ENCODE data around the gene GRAMD1A.
A peak's percentile ranks its signal among the peaks of the same experiment; 100 is the strongest.

Gene GRAMD1A

GRCh38 chr19:35031072-35031881, 31.2 kb downstream of the GRAMD1A start:
- peak; percentile 24; the same call in 2 of the 3 replicates for ATAC-seq (ENCODE audit: low read depth)
- H3K27ac ChIP-seq (ENCODE audit: poor library complexity, severe bottlenecking) = no peak overlapping the region
- peaks cover 13% of the 10 kb centered on the region for H3K27me3 ChIP-seq (ENCODE audit: insufficient read depth, poor library complexity, severe bottlenecking)
- no peak for DNase-seq (ENCODE audit: low spot score)
- no peaks in the 10 kb centered on the region for H3K4me1 ChIP-seq (ENCODE audit: insufficient read depth, poor library complexity, severe bottlenecking)
- TF ChIP-seq, protein P1, sequence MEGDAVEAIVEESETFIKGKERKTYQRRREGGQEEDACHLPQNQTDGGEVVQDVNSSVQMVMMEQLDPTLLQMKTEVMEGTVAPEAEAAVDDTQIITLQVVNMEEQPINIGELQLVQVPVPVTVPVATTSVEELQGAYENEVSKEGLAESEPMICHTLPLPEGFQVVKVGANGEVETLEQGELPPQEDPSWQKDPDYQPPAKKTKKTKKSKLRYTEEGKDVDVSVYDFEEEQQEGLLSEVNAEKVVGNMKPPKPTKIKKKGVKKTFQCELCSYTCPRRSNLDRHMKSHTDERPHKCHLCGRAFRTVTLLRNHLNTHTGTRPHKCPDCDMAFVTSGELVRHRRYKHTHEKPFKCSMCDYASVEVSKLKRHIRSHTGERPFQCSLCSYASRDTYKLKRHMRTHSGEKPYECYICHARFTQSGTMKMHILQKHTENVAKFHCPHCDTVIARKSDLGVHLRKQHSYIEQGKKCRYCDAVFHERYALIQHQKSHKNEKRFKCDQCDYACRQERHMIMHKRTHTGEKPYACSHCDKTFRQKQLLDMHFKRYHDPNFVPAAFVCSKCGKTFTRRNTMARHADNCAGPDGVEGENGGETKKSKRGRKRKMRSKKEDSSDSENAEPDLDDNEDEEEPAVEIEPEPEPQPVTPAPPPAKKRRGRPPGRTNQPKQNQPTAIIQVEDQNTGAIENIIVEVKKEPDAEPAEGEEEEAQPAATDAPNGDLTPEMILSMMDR (IDR thresholded peaks at IDR 0.05; ENCODE audit: poor library complexity, severe bottlenecking) = no peak
- H3K9me3 ChIP-seq (ENCODE audit: severe bottlenecking) = no peaks in the 10 kb centered on the region
- H3K4me3 ChIP-seq (ENCODE audit: severe bottlenecking) = peak overlapping the region; percentile 56
- peaks cover 17% of the 10 kb centered on the region for H3K36me3 ChIP-seq (ENCODE audit: low read depth)

GRCh38 chr19:35032356-35032865, 32.3 kb downstream of the GRAMD1A start:
- no peak overlapping the region for H3K27ac ChIP-seq (ENCODE audit: poor library complexity, severe bottlenecking)
- H3K4me3 ChIP-seq (ENCODE audit: severe bottlenecking) = no peak overlapping the region
- ATAC-seq (ENCODE audit: low read depth) = no peak
- peaks cover 6% of the 10 kb centered on the region for H3K36me3 ChIP-seq (ENCODE audit: low read depth)
- H3K9me3 ChIP-seq (ENCODE audit: severe bottlenecking) = no peaks in the 10 kb centered on the region
- no peak for DNase-seq (ENCODE audit: low spot score)
- H3K27me3 ChIP-seq (ENCODE audit: insufficient read depth, poor library complexity, severe bottlenecking) = peaks cover 13% of the 10 kb centered on the region
- H3K4me1 ChIP-seq (ENCODE audit: insufficient read depth, poor library complexity, severe bottlenecking) = no peaks in the 10 kb centered on the region
- TF ChIP-seq, protein P1 (IDR thresholded peaks at IDR 0.05; ENCODE audit: poor library complexity, severe bottlenecking) = no peak

- Histone ChIP-seq H3K27me3 (ENCODE audit: insufficient read depth, poor library complexity, severe bottlenecking) (peaks cover 13% of the 10 kb centered on the region), H3K4me3 (ENCODE audit: severe bottlenecking) (no peak overlapping the region), H3K27ac (ENCODE audit: poor library complexity, severe bottlenecking) (no peak overlapping the region), H3K9me3 (ENCODE audit: severe bottlenecking) (no peaks in the 10 kb centered on the region), H3K36me3 (ENCODE audit: low read depth) (no peaks in the 10 kb centered on the region), H3K4me1 (ENCODE audit: insufficient read depth, poor library complexity, severe bottlenecking) (no peaks in the 10 kb centered on the region)
- TF ChIP-seq, protein P1 (IDR thresholded peaks at IDR 0.05; ENCODE audit: poor library complexity, severe bottlenecking) = no peak
- ATAC-seq (ENCODE audit: low read depth) (no peak), DNase-seq (ENCODE audit: low spot score) (no peak)
Observed at GRCh38 chr19:35033067-35034004, 33.2 kb downstream of the GRAMD1A start.

- TF ChIP-seq, protein P1 (IDR thresholded peaks at IDR 0.05; ENCODE audit: poor library complexity, severe bottlenecking) = no peak
- H3K4me3 ChIP-seq (ENCODE audit: severe bottlenecking) = no peak overlapping the region
- H3K27ac ChIP-seq (ENCODE audit: poor library complexity, severe bottlenecking) = no peak overlapping the region
- ATAC-seq (ENCODE audit: low read depth) (no peak), DNase-seq (ENCODE audit: low spot score) (no peak)
- no peaks in the 10 kb centered on the region for H3K36me3 ChIP-seq (ENCODE audit: low read depth)
- no peaks in the 10 kb centered on the region for H3K9me3 ChIP-seq (ENCODE audit: severe bottlenecking)
- peaks cover 13% of the 10 kb centered on the region for H3K27me3 ChIP-seq (ENCODE audit: insufficient read depth, poor library complexity, severe bottlenecking)
- H3K4me1 ChIP-seq (ENCODE audit: insufficient read depth, poor library complexity, severe bottlenecking) = no peaks in the 10 kb centered on the region
Observed at GRCh38 chr19:35034005-35034502, 33.9 kb downstream of the GRAMD1A start.

Data from RWPE2 (cell line).